IMR-90 (cell line): ENCODE results near the gene NR6A1. TPM values are rescaled to one million over a fixed set of nuclear protein-coding genes. Genes with fewer than 3 reads are reported as not detected.

Source experiments
- ATAC-seq: fragments of 200-7000 bp; cut with Tn5 transposase; 2 replicates; pipeline ENCODE4 v1.9.1; 2020; ENCODE audit warnings: low read depth, mild to moderate bottlenecking, moderate library complexity
- BruUV-seq: library from RNA; stranded (reverse); fragments of 400-500 nt; replicated peaks from 2 replicates; lab custom pipeline; 2021; lab: Mats Ljungman, UMichigan
- CTCF ChIA-PET: fragments of 300-600 bp; formaldehyde crosslinking; extraction: SDS; loops from one replicate; lab custom pipeline; 2021; ENCODE audit warnings: antibody characterized with exemption; lab: Yijun Ruan, JAX
- POLR2A ChIA-PET: fragments of 300-600 bp; sonication (Branson Sonifier 250); formaldehyde crosslinking; loops from one replicate; lab custom pipeline; 2022; ENCODE audit warnings: antibody characterized with exemption; ENCODE audit not compliant: unreplicated experiment; lab: Charles Lee
- DNase-seq: peaks from one replicate; pipeline ENCODE4 v3.0.0; 2013
- H2AFZ ChIP-seq: replicated peaks from 2 replicates; pipeline ENCODE3; 2013; ENCODE audit warnings: low read length, mild to moderate bottlenecking; ENCODE audit not compliant: poor library complexity
- H2AK5ac ChIP-seq: 2 replicates; pipeline ENCODE4 v1.6.1; 2013; ENCODE audit warnings: low read depth, low read length, inconsistent platforms
- H2AK9ac ChIP-seq: replicated peaks from 2 replicates; pipeline ENCODE3; 2013; ENCODE audit warnings: mild to moderate bottlenecking, low read depth, low read length, moderate library complexity; ENCODE audit not compliant: poor library complexity
- H2BK120ac ChIP-seq: 2 replicates; pipeline ENCODE4 v1.6.1; 2013; ENCODE audit warnings: low read depth, low read length, inconsistent platforms
- H2BK15ac ChIP-seq: 3 replicates; pipeline ENCODE4 v1.6.1; 2013; ENCODE audit warnings: low read depth, low read length, inconsistent platforms
- H2BK20ac ChIP-seq: 2 replicates; pipeline ENCODE4 v1.6.1; 2013; ENCODE audit warnings: low read depth, mild to moderate bottlenecking, inconsistent platforms, low read length, moderate library complexity
- H2BK5ac ChIP-seq: 2 replicates; pipeline ENCODE4 v1.6.1; 2013; ENCODE audit warnings: mild to moderate bottlenecking, low read depth, low read length, inconsistent platforms; ENCODE audit not compliant: poor library complexity, severe bottlenecking
- H3K14ac ChIP-seq: replicated peaks from 2 replicates; pipeline ENCODE4 v1.6.1; 2013; ENCODE audit warnings: low read depth, low read length, inconsistent platforms
- H3K18ac ChIP-seq: 2 replicates; pipeline ENCODE4 v1.6.1; 2013; ENCODE audit warnings: low read depth, low read length, control low read depth
- H3K23ac ChIP-seq: 2 replicates; pipeline ENCODE4 v1.6.1; 2013; ENCODE audit warnings: low read depth, low read length, inconsistent platforms
- H3K27ac ChIP-seq: 2 replicates; pipeline ENCODE4 v1.5.1; 2013; ENCODE audit warnings: mild to moderate bottlenecking, control low read depth, low read length; ENCODE audit not compliant: insufficient read depth
- H3K27me3 ChIP-seq: 2 replicates; pipeline ENCODE4 v1.6.1; 2013; ENCODE audit warnings: low read length; ENCODE audit not compliant: control insufficient read depth, insufficient read depth
- H3K36me3 ChIP-seq: 2 replicates; pipeline ENCODE4 v1.6.1; 2013; ENCODE audit warnings: low read length, mixed read lengths; ENCODE audit not compliant: control insufficient read depth, insufficient read depth
- H3K4ac ChIP-seq: 2 replicates; pipeline ENCODE4 v1.6.1; 2013; ENCODE audit warnings: low read depth, low read length, inconsistent platforms
- H3K4me1 ChIP-seq: 2 replicates; pipeline ENCODE4 v1.6.1; 2013; ENCODE audit warnings: low read length, mixed read lengths; ENCODE audit not compliant: control insufficient read depth, insufficient read depth
- H3K4me2 ChIP-seq: 2 replicates; pipeline ENCODE4 v1.6.1; 2013; ENCODE audit warnings: low read depth, mild to moderate bottlenecking, control low read depth, low read length, moderate library complexity
- H3K4me3 ChIP-seq: 2 replicates; pipeline ENCODE4 v1.5.1; 2013; ENCODE audit warnings: low read depth, mild to moderate bottlenecking, control low read depth, low read length, moderate library complexity; ENCODE audit not compliant: insufficient read depth
- H3K56ac ChIP-seq: 2 replicates; pipeline ENCODE4 v1.6.1; 2013; ENCODE audit warnings: low read length, inconsistent platforms; ENCODE audit not compliant: insufficient read depth; ENCODE audit errors: extremely low read depth
- H3K79me1 ChIP-seq, 2 experiments: 2 replicates each; pipeline ENCODE4 v1.6.1; 2013; ENCODE audit warnings: low read length in 2 of 2, inconsistent platforms in 1 of 2, low read depth in 1 of 2
- H3K9ac ChIP-seq: 2 replicates; pipeline ENCODE4 v1.6.1; 2013; ENCODE audit warnings: low read depth, low read length, control low read depth
- H3K9me1 ChIP-seq: 2 replicates; pipeline ENCODE4 v1.6.1; 2013; ENCODE audit warnings: low read length, inconsistent platforms; ENCODE audit not compliant: insufficient read depth
- H3K9me3 ChIP-seq: 2 replicates; pipeline ENCODE4 v1.6.1; 2013; ENCODE audit warnings: low read length; ENCODE audit not compliant: control insufficient read depth, insufficient read depth
- H4K20me1 ChIP-seq: 2 replicates; pipeline ENCODE4 v1.6.1; 2013; ENCODE audit warnings: low read length, inconsistent platforms; ENCODE audit not compliant: insufficient read depth
- H4K5ac ChIP-seq: 2 replicates; pipeline ENCODE4 v1.6.1; 2013; ENCODE audit warnings: mild to moderate bottlenecking, low read depth, low read length, control low read depth
- H4K8ac ChIP-seq, 2 experiments: 2 replicates each; pipeline ENCODE4 v1.6.1; 2013; ENCODE audit warnings: low read depth in 2 of 2, low read length in 2 of 2, control low read depth in 1 of 2, inconsistent platforms in 1 of 2
- H4K91ac ChIP-seq: 2 replicates; pipeline ENCODE4 v1.6.1; 2013; ENCODE audit warnings: low read depth, low read length, inconsistent platforms; ENCODE audit not compliant: insufficient read depth
- CEBPB ChIP-seq: IDR thresholded peaks from 2 replicates; pipeline ENCODE4 v1.6.1; 2012; ENCODE audit warnings: low read depth, low read length, improper control_type of control experiment
- CHD1 ChIP-seq: IDR thresholded peaks from 2 replicates; pipeline ENCODE4 v1.6.1; 2012; ENCODE audit warnings: low read depth, low read length, improper control_type of control experiment
- MAFK ChIP-seq: IDR thresholded peaks from 2 replicates; pipeline ENCODE4 v1.6.1; 2012; ENCODE audit warnings: low read depth, low read length, improper control_type of control experiment
- MAZ ChIP-seq: IDR thresholded peaks from 2 replicates; pipeline ENCODE4 v1.6.1; 2012; ENCODE audit warnings: low read depth, mild to moderate bottlenecking, low read length, improper control_type of control experiment, moderate library complexity, borderline replicate concordance
- MXI1 ChIP-seq: IDR thresholded peaks from 2 replicates; pipeline ENCODE4 v1.6.1; 2012; ENCODE audit warnings: low read depth, mild to moderate bottlenecking, low read length, moderate library complexity, borderline replicate concordance
- POLR2A ChIP-seq: IDR thresholded peaks from 2 replicates; pipeline ENCODE4 v1.6.1; 2012; ENCODE audit warnings: mild to moderate bottlenecking, low read depth, low read length
- RCOR1 ChIP-seq: IDR thresholded peaks from 2 replicates; pipeline ENCODE4 v1.6.1; 2012; ENCODE audit warnings: mild to moderate bottlenecking, low read length, improper control_type of control experiment; ENCODE audit not compliant: insufficient replicate concordance
- RFX5 ChIP-seq: IDR thresholded peaks from 2 replicates; pipeline ENCODE4 v1.8.0; 2012; ENCODE audit warnings: low read depth, mild to moderate bottlenecking, low read length, moderate library complexity
- USF2 ChIP-seq: fragments of 150-350 bp; IDR thresholded peaks from 2 replicates; pipeline ENCODE4 v1.6.1; 2017; ENCODE audit warnings: mild to moderate bottlenecking, antibody characterized with exemption, low read length, low read depth
- WGBS, 2 experiments: methylation state at CpG; one replicate each; pipeline versions ENCODE4 v1.1.5 to v1.1.7; 2013; ENCODE audit warnings: missing lambda C conversion rate in 2 of 2; ENCODE audit not compliant: insufficient read length in 1 of 2; ENCODE audit errors: extremely low coverage in 2 of 2; 5-methylcytosine and 5-hydroxymethylcytosine counted together
- dilution Hi-C: fragments of 300-500 bp; cut with HindIII; formaldehyde crosslinking; loops from one replicate; pipeline ENCODE4 v1.14.3; 2018; ENCODE audit warnings: low sequenced_read_pairs; ENCODE audit not compliant: unreplicated experiment
- in situ Hi-C: fragments of 300-500 bp; cut with MboI; formaldehyde crosslinking; loops from 3 replicates; pipeline ENCODE4 v1.14.3; 2019; ENCODE audit warnings: low sequenced_read_pairs, inconsistent platforms, mixed read lengths
- intact Hi-C: fragments of 100-400 bp; cut with micrococcal nuclease; formaldehyde crosslinking; loops from 2 replicates; pipeline ENCODE4 v1.10.0; 2022
- polyA plus RNA-seq, 3 experiments: library from polyadenylated mRNA; depleted of rRNA; stranded (reverse); fragments of >200 nt; gene quantifications; 2 replicates each; pipeline ENCODE4 v1.2.3, GENCODE V29; 2012; ENCODE audit warnings: low replicate concordance in 1 of 3
- total RNA-seq: library from RNA; depleted of rRNA; stranded (reverse); fragments of >200 nt; gene quantifications from 2 replicates; pipeline ENCODE4 v1.2.3, GENCODE V29; 2012
- TF ChIP-seq, protein P1 (sequence below): conservative IDR thresholded peaks from 2 replicates; pipeline ENCODE4 v1.5.1; 2012; ENCODE audit warnings: mild to moderate bottlenecking, low read depth, low read length, improper control_type of control experiment

Gene NR6A1
- total and polyA plus RNA-seq, 2 of the 4 experiments (the other 2 are of a cell fraction), result 0.14 to 0.36 TPM

GRCh38 chr9:124799274-124800006 is 28.3 kb upstream of the NR6A1 start (continued):
- no peak for TF ChIP-seq USF2

DNA sequence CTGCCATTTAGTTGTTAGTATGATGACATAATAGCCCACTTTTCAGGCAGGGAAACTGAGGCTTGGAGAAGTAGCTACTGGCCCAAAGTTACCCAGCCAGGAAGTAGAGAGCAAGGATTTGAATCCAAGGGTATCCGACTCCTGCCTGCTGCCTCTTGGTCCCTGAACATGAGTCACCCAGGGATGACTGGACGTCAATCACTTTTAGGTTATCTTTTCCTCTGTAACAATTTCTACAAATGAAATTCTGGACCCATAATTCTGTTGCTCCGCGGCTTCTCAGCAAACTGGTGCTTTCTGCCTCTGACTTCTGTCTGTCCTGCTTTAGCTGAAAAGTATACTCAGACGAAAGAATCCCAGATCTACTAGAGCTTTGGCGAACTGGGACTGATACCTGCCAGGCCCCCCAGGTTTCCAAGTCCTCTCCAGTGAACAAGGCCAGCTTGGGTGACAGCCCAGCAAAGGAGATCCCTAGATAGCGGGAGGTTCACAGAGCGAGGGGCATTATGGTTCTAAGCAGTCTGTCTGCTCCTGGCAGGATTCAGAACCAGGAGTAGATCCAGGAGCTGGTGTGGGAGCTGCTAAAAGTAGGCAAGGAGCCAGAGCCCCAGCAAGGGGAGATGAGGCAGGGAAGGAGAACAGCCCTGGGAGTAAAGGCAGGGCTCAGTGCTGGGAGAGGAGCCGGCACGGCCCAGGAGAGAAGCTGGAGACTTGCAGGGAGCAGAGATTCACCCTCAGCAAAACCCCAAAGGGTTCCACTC is 26.4 kb upstream of the NR6A1 start:
- dilution Hi-C loops, result no loop called here

More for the DNA sequence above, 26.4 kb upstream of the NR6A1 start:
- in situ Hi-C loops (no loop called here), intact Hi-C loops (no loop called here)
- no peak overlapping the region for H3K14ac ChIP-seq
- no peaks in the 10 kb centered on the region; the same call in 1 of the 2 replicates for H3K9me1 ChIP-seq
- H4K5ac ChIP-seq, result no peak overlapping the region
- H2BK20ac ChIP-seq, result no peak overlapping the region
- no peak overlapping the region for H3K27ac ChIP-seq
- H2AK5ac ChIP-seq, result no peak overlapping the region
- no peak overlapping the region for H2BK15ac ChIP-seq
- H3K18ac ChIP-seq, result no peak overlapping the region
- no peak for TF ChIP-seq RFX5
- no peak for TF ChIP-seq POLR2A
- no peak for TF ChIP-seq MAFK
- TF ChIP-seq, protein P1, sequence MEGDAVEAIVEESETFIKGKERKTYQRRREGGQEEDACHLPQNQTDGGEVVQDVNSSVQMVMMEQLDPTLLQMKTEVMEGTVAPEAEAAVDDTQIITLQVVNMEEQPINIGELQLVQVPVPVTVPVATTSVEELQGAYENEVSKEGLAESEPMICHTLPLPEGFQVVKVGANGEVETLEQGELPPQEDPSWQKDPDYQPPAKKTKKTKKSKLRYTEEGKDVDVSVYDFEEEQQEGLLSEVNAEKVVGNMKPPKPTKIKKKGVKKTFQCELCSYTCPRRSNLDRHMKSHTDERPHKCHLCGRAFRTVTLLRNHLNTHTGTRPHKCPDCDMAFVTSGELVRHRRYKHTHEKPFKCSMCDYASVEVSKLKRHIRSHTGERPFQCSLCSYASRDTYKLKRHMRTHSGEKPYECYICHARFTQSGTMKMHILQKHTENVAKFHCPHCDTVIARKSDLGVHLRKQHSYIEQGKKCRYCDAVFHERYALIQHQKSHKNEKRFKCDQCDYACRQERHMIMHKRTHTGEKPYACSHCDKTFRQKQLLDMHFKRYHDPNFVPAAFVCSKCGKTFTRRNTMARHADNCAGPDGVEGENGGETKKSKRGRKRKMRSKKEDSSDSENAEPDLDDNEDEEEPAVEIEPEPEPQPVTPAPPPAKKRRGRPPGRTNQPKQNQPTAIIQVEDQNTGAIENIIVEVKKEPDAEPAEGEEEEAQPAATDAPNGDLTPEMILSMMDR, result no peak
- TF ChIP-seq MXI1, result no peak
- TF ChIP-seq RCOR1, result no peak
- no peak for TF ChIP-seq MAZ
- TF ChIP-seq CEBPB, result no peak
- no peak for TF ChIP-seq CHD1
- no peak overlapping the region for H2AK9ac ChIP-seq
- ChIA-PET CTCF (interaction anchor here (0.6 to 1.4 kb wide), 2 partner anchors 19 to 23 kb away, joined by 3 to 5 read pairs; no protein-coding TSS in a partner anchor), POLR2A (interaction anchor here (0.6 kb wide), 1 partner anchor 18 kb away, joined by 4 read pairs; no protein-coding TSS in a partner anchor)
- ATAC-seq (no peak), DNase-seq (peak; percentile 11)
- H4K20me1 ChIP-seq, result no peaks in the 10 kb centered on the region
- WGBS, 2 experiments, result 82% methylated on average over 6 of the region's 10 CpGs; no CpG with 5 or more reads in 1 of the 2 experiments
- H3K36me3 ChIP-seq, result peaks cover 1% of the 10 kb centered on the region; the same call in 1 of the 2 replicates
- H3K23ac ChIP-seq, result no peak overlapping the region
- H2AFZ ChIP-seq, result no peak overlapping the region
- no peaks in the 10 kb centered on the region for H3K9me3 ChIP-seq
- no peak overlapping the region for H3K4me2 ChIP-seq
- H4K91ac ChIP-seq, result no peak overlapping the region
- BruUV-seq, result no TSS peak
- H3K4me1 ChIP-seq, result peaks cover 22% of the 10 kb centered on the region; the same call in 1 of the 2 replicates
- H3K56ac ChIP-seq, result no peak overlapping the region
- no peak overlapping the region for H2BK5ac ChIP-seq
- 0 out of 2 replicates have a peak overlapping the region, but pooled peaks have one; percentile 5 for H3K4ac ChIP-seq
- no peak overlapping the region for H3K4me3 ChIP-seq
- H4K8ac ChIP-seq, result no peak overlapping the region
- no peaks in the 10 kb centered on the region; the same call in 1 of the 2 replicates for H3K27me3 ChIP-seq
- no peak overlapping the region; the same call in 1 of the 2 replicates for H2BK120ac ChIP-seq
- H3K79me1 ChIP-seq, result no peaks in the 10 kb centered on the region
- H3K9ac ChIP-seq, result no peak overlapping the region
